Stimulated activated CD8-positive, alpha-beta memory T cell treated with anti-CD3 and anti-CD28 coated beads, Interleukin-7, amount 100 ng/mL, for 24 hours (primary cell): ENCODE results near the gene TRAPPC8.

Source experiments
- DNase-seq: peaks from one replicate; pipeline ENCODE4 v3.0.0-alpha.2; 2020; ENCODE audit warnings: low read depth

Gene TRAPPC8

DNA sequence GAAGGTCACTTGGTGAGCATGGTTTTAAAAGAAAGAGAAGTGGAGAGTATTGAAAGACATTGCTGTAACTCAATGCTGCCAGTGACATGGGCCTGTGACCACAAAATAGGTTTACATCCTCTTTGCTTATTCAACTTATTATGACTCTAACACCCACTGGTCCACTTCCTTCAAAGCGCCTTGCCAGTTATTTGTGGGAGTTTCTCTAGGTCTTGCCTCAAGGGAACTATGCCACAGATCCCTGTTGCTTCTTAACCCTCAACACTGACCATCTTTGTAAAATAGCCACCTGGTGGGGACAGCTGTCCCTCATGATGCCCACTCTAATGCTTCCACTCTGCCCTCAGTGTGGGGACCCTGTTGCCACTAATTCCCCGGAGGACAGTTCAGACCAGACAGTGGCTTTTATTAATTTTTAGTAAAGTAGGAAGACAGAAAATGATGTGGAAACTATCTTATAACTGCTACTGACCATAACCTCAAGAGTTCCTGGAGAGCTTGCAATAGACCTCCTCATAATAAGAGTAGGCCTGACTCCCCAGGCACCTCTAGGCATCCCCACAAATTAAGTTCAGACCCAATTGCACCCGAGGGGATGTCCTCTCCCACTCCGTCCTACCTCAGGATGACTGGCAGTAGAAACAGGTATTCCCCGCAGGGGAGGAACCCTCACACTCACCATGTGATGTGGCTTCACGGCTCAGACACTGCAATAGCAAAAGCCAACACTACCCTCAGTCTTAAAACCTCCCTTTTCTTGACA, 150.9 kb downstream of the TRAPPC8 start:
- no peak for DNase-seq

DNA sequence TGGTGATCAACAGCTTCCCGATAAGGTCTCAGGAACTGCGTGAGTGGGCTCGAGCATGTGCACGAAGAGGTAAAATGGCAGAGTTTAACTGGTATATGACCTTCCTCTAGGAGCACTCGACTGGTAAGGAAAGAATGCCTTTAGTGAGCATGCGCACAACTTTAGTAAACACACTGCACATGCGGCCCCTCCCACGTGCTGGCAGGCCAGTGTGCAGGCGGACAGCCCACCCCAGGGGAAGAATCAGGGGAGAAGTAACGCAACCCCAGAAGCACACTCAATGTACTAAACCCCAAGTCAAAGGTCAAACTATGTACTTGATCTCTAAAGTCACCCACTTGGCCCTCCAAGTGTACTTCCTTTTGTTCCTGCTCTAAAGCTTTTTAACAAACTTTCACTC, 153.5 kb downstream of the TRAPPC8 start:
- DNase-seq = no peak

DNA sequence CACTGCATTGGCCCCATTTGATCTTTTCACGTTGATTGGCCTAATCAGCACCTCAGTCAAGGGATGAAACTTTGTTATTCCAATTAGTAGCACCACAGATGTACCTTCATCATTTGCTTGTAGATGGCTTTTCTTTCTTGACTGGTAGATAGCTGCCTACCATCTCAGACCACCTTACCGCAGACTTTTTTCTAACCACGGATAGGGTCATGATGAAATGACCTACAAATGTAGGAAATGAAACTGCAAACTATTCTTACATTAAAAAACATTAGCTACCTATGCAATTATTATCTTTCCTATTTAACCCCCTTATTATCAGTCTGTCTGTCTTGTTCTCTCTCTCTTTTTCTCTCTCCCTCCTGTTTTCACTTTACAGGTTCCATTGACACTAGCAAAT, 159.9 kb downstream of the TRAPPC8 start:
- DNase-seq = no peak
